Neutrophil (primary cell): Measurements from ENCODE around the gene S100A6.

ENCODE experiments used
- H3K27ac ChIP-seq: fragments of 200-600 bp; sonication (generic); 2 replicates; pipeline ENCODE4 v1.5.1; 2016; ENCODE audit warnings: mild to moderate bottlenecking, moderate library complexity
- H3K27me3 ChIP-seq: fragments of 200-600 bp; sonication (generic); 2 replicates; pipeline ENCODE4 v1.6.0; 2016; ENCODE audit warnings: mild to moderate bottlenecking
- H3K36me3 ChIP-seq: fragments of 200-600 bp; sonication (generic); 2 replicates; pipeline ENCODE4 v1.5.1; 2017
- H3K4me1 ChIP-seq, 2 experiments: fragments of 200-600 bp in 1 of 2; sonication (generic) in 1 of 2; 1 replicate in 1 of 2; 2 replicates in 1 of 2; pipeline versions ENCODE4 v1.5.1 to v1.6.1; 2013 to 2016; ENCODE audit warnings: low read depth in 1 of 2, low read length in 1 of 2, mild to moderate bottlenecking in 1 of 2, moderate library complexity in 1 of 2; ENCODE audit not compliant: control insufficient read depth in 1 of 2, insufficient read depth in 1 of 2
- H3K4me3 ChIP-seq, 2 experiments: fragments of 200-600 bp in 1 of 2; sonication (generic) in 1 of 2; 1 replicate in 1 of 2; 2 replicates in 1 of 2; pipeline ENCODE4 v1.5.1; 2013 to 2016; ENCODE audit warnings: low read depth in 1 of 2, low read length in 1 of 2, mild to moderate bottlenecking in 1 of 2, moderate library complexity in 1 of 2
- H3K9me3 ChIP-seq: fragments of 200-600 bp; sonication (generic); 2 replicates; pipeline ENCODE4 v1.5.1; 2016
- CTCF ChIP-seq: fragments of 200-600 bp; sonication (generic); IDR thresholded peaks from 2 replicates; pipeline ENCODE4 v1.5.1; 2016; ENCODE audit warnings: antibody characterized with exemption

The S100A6 gene

GRCh38 chr1:153541641-153542590 lies 6.1 kb upstream of the S100A6 start:
- no peak for TF ChIP-seq CTCF
- Histone ChIP-seq H3K9me3 (no peaks in the 10 kb centered on the region), H3K4me1 (peaks cover 84 to 95% of the 10 kb centered on the region in 2 experiments), H3K27ac (peak overlapping the region; percentile 97), H3K27me3 (no peaks in the 10 kb centered on the region), H3K4me3 (peak overlapping the region; percentile 51 to 76), H3K36me3 (peaks cover 22% of the 10 kb centered on the region)

- peak within 1 kb of the TSS; percentile 51 to 76 for H3K4me3 ChIP-seq
- no peak for TF ChIP-seq CTCF
Measured at GRCh38 chr1:153540394-153541361, 4.9 kb upstream of the S100A6 start, which contains the start of gene S100A5. Gene S100A5, minus strand, starts transcription at chr1:153540934. Its CDS starts 743 bp downstream, at chr1:153540191.

GRCh38 chr1:153539395-153540093 lies 3.8 kb upstream of the S100A6 start:
- Histone ChIP-seq H3K27me3 (no peaks in the 10 kb centered on the region), H3K27ac (peak overlapping the region; percentile 97), H3K4me3 (peak overlapping the region in 1 of 2 experiments; percentile 76), H3K36me3 (peaks cover 25% of the 10 kb centered on the region), H3K9me3 (no peaks in the 10 kb centered on the region), H3K4me1 (peaks cover 80 to 95% of the 10 kb centered on the region in 2 experiments)
- no peak for TF ChIP-seq CTCF

More at GRCh38 chr1:153540394-153541361, 4.9 kb upstream of the S100A6 start, which contains the start of gene S100A5:
- peaks cover 22% of the 10 kb centered on the region for H3K36me3 ChIP-seq
- no peaks in the 10 kb centered on the region for H3K9me3 ChIP-seq
- peak within 1 kb of the TSS; percentile 97 for H3K27ac ChIP-seq
- H3K4me1 ChIP-seq, result peaks cover 82 to 95% of the 10 kb centered on the region in 2 experiments
- no peaks in the 10 kb centered on the region for H3K27me3 ChIP-seq

- peaks cover 80 to 95% of the 10 kb centered on the region in 2 experiments for H3K4me1 ChIP-seq
- peaks cover 24% of the 10 kb centered on the region for H3K36me3 ChIP-seq
- no peaks in the 10 kb centered on the region for H3K9me3 ChIP-seq
- no peak for TF ChIP-seq CTCF
- H3K27me3 ChIP-seq, result no peaks in the 10 kb centered on the region
- no peak overlapping the region for H3K4me3 ChIP-seq
- peak overlapping the region; percentile 92 for H3K27ac ChIP-seq
Measured at GRCh38 chr1:153538315-153538821, 2.6 kb upstream of the S100A6 start.
